Gastrocnemius medialis (tissue), 4 donors: Measurements from ENCODE around the gene NKTR.

Experiments
- POLR2A ChIP-seq, 2 donors: fragments of 450-650 bp; IDR thresholded peaks; one replicate each; pipeline ENCODE4 v1.6.1; 2017; ENCODE audit warnings: antibody characterized with exemption in 2 of 2, mild to moderate bottlenecking in 2 of 2, moderate library complexity in 2 of 2
- TF ChIP-seq, protein P1 (sequence below), 5 experiments: fragments of 450-650 bp in 3 of 5; fragments of 200-600 bp in 2 of 5; sonication (generic) in 2 of 5; IDR thresholded peaks in 4 of 5; conservative IDR thresholded peaks in 1 of 5; 1 replicate in 4 of 5; 2 replicates in 1 of 5; pipeline ENCODE4 v1.5.1; 2016 to 2019; ENCODE audit warnings: antibody characterized with exemption in 5 of 5, mild to moderate bottlenecking in 3 of 5, moderate library complexity in 3 of 5

- TF ChIP-seq, protein P1, sequence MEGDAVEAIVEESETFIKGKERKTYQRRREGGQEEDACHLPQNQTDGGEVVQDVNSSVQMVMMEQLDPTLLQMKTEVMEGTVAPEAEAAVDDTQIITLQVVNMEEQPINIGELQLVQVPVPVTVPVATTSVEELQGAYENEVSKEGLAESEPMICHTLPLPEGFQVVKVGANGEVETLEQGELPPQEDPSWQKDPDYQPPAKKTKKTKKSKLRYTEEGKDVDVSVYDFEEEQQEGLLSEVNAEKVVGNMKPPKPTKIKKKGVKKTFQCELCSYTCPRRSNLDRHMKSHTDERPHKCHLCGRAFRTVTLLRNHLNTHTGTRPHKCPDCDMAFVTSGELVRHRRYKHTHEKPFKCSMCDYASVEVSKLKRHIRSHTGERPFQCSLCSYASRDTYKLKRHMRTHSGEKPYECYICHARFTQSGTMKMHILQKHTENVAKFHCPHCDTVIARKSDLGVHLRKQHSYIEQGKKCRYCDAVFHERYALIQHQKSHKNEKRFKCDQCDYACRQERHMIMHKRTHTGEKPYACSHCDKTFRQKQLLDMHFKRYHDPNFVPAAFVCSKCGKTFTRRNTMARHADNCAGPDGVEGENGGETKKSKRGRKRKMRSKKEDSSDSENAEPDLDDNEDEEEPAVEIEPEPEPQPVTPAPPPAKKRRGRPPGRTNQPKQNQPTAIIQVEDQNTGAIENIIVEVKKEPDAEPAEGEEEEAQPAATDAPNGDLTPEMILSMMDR (IDR thresholded peaks at IDR 0.05 in 4 of 5, conservative IDR thresholded peaks at IDR 0.05 in 1 of 5): no peak
- no peak for TF ChIP-seq POLR2A (IDR thresholded peaks at IDR 0.05)
Measured at GRCh38 chr3:42652251-42652610, 51.7 kb downstream of the NKTR start.
